B cell (primary cell): ENCODE data around the gene KATNAL1. TPM values are rescaled to one million over a fixed set of nuclear protein-coding genes. Genes with fewer than 3 reads are reported as not detected.

Experiments
- polyA plus RNA-seq: library from polyadenylated mRNA; depleted of rRNA; stranded (reverse); fragments of >200 nt; gene quantifications from 2 replicates; pipeline ENCODE4 v1.2.3, GENCODE V29; 2012
- small RNA-seq: library from RNA; depleted of rRNA; stranded (forward); fragments of <200 nt; gene quantifications from one replicate; pipeline ENCODE3, GENCODE V24; 2012; ENCODE audit warnings: low replicate concordance, low read depth; ENCODE audit not compliant: insufficient read length
- total RNA-seq, 2 donors: library from RNA; stranded (reverse); fragments of 120-200 nt in 1 of 2; gene quantifications; 1 replicate in 1 of 2; 2 replicates in 1 of 2; pipeline versions ENCODE4 v1.2.3 to v1.2.4, GENCODE V29; 2013 to 2022

The KATNAL1 gene
- total and polyA plus RNA-seq, 2 donors (not counting 1 experiment from before 2014, with no cell fraction given), result 2.7 to 21.9 TPM

Small RNA genes within 50 kb of the gene (small RNA-seq; reads per million reads assigned to genes)
- not detected for gene RNU6-64P

Other genes with a start within 250 kb of the KATNAL1 start
- gene UBE2L5, start 114.9 kb upstream of the KATNAL1 start, total RNA-seq, result 0.57 and 0.58 TPM in 2 replicates
- 0.16 TPM in 2 replicates for gene UBE2L5, start 114.9 kb upstream of the KATNAL1 start, polyA plus RNA-seq
- 483 and 529 TPM in 2 replicates for gene HMGB1, start 158.4 kb upstream of the KATNAL1 start, total RNA-seq
- 79.2 and 220 TPM in 2 replicates for gene HMGB1, start 158.4 kb upstream of the KATNAL1 start, polyA plus RNA-seq